Vagina (tissue), 2 donors: ENCODE data around the gene SNX27.

ENCODE experiments used
- CTCF ChIP-seq, 3 experiments: fragments of 450-650 bp in 2 of 3; fragments of 200-600 bp in 1 of 3; sonication (generic) in 1 of 3; IDR thresholded peaks; one replicate each; pipeline ENCODE4 v1.5.1; 2017 to 2019; ENCODE audit warnings: antibody characterized with exemption in 3 of 3, mild to moderate bottlenecking in 2 of 3, moderate library complexity in 2 of 3
- POLR2A ChIP-seq, 2 donors: fragments of 450-650 bp; IDR thresholded peaks; one replicate each; pipeline ENCODE4 v1.6.1; 2017; ENCODE audit warnings: antibody characterized with exemption in 2 of 2, mild to moderate bottlenecking in 2 of 2, moderate library complexity in 2 of 2
- POLR2AphosphoS5 ChIP-seq, 2 donors: sonication (generic); formaldehyde crosslinking; IDR thresholded peaks; one replicate each; pipeline ENCODE4 v1.9.0; 2017; ENCODE audit warnings: antibody characterized with exemption in 2 of 2, mild to moderate bottlenecking in 2 of 2, low read depth in 1 of 2; ENCODE audit not compliant: insufficient read depth in 1 of 2

- TF ChIP-seq CTCF (IDR thresholded peaks at IDR 0.05) (no peak), POLR2AphosphoS5 (IDR thresholded peaks at IDR 0.05; ENCODE audit: insufficient read depth in 1 of 2, low read depth in 1 of 2) (peak in 1 of 2 donors; percentile 61), POLR2A (IDR thresholded peaks at IDR 0.05) (no peak)
Observed at GRCh38 chr1:151680826-151681225, 69.0 kb downstream of the SNX27 start.
